ENCODE results near the gene BTBD1.
"Not testable (repeated sequence)": the region's sequence is repeated elsewhere in the genome, so short reads cannot be mapped to it uniquely, and the experiment has no call there.

DNA sequence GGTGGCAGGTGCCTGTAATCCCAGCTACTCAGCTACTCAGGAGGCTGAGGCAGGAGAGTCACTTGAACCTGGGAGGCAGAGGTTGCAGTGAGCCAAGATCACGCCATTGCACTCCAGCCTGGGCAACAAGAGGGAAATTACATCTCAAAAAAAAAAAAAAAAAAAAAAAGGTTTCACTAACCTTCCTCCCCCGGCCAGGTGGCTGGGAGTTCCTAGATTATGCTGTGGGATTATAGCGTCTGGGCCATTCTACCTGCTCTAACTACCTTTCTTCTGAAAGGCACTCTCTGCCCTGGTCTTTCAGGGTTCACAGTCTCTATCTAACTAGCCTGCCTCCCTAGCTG is 24.9 kb upstream of the BTBD1 start:
- not testable (repeated sequence) for TF ChIP-seq POLR2A, EP300 (IDR thresholded peaks at IDR 0.05)
- TF ChIP-seq, protein P1, sequence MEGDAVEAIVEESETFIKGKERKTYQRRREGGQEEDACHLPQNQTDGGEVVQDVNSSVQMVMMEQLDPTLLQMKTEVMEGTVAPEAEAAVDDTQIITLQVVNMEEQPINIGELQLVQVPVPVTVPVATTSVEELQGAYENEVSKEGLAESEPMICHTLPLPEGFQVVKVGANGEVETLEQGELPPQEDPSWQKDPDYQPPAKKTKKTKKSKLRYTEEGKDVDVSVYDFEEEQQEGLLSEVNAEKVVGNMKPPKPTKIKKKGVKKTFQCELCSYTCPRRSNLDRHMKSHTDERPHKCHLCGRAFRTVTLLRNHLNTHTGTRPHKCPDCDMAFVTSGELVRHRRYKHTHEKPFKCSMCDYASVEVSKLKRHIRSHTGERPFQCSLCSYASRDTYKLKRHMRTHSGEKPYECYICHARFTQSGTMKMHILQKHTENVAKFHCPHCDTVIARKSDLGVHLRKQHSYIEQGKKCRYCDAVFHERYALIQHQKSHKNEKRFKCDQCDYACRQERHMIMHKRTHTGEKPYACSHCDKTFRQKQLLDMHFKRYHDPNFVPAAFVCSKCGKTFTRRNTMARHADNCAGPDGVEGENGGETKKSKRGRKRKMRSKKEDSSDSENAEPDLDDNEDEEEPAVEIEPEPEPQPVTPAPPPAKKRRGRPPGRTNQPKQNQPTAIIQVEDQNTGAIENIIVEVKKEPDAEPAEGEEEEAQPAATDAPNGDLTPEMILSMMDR (IDR thresholded peaks at IDR 0.05) = not testable (repeated sequence)
